K562 (cell line): Measurements from ENCODE around the gene EML6. TPM values are rescaled to one million over a fixed set of nuclear protein-coding genes. Genes with fewer than 3 reads are reported as not detected.

ENCODE experiments used
- ATAC-seq: fragments of 200-7000 bp; cut with Tn5 transposase; 3 replicates; pipeline ENCODE4 v1.9.1; 2020; ENCODE audit warnings: moderate library complexity
- BruUV-seq: library from RNA; stranded (reverse); fragments of 400-500 nt; replicated peaks from 2 replicates; lab custom pipeline; 2021; lab: Mats Ljungman, UMichigan
- CTCF ChIA-PET: fragments of 300-600 bp; formaldehyde crosslinking; extraction: SDS; loops from one replicate; lab custom pipeline; 2021; ENCODE audit warnings: low intra/inter-chr PET ratio; lab: Yijun Ruan, JAX
- POLR2A ChIA-PET: fragments of 300-600, 350-650 bp; sonication (Branson Sonifier 250); formaldehyde crosslinking; extraction: SDS; loops from one replicate; lab custom pipeline; 2021; ENCODE audit warnings: antibody characterized with exemption, inconsistent platforms; lab: Yijun Ruan, JAX
- DNase-seq, 4 experiments: peaks; one replicate each; pipeline versions ENCODE4 v3.0.0 to v3.0.0-alpha.2; 2011 to 2018; ENCODE audit warnings: low spot score in 3 of 4, mixed read lengths in 3 of 4; ENCODE audit errors: extremely low read depth in 1 of 4
- FAIRE-seq: peaks from 2 replicates; lab custom pipeline; 2011; peaks lifted over from hg19 to GRCh38; lab: Jason Lieb, UNC
- H2AFZ ChIP-seq: 2 replicates; pipeline ENCODE4 v1.6.0; 2011; ENCODE audit warnings: low read depth, low read length, control low read depth, inconsistent platforms
- H3K27ac ChIP-seq: fragments of 200-600 bp; 3 replicates; pipeline ENCODE4 v1.8.0; 2011; ENCODE audit warnings: low read depth, mild to moderate bottlenecking, control low read depth, inconsistent platforms, low read length, moderate library complexity, mixed read lengths; ENCODE audit errors: extremely low read depth
- H3K27me3 ChIP-seq, 2 experiments: fragments of 300-600 bp in 1 of 2; 2 replicates in 1 of 2; 3 replicates in 1 of 2; pipeline versions ENCODE4 v1.6.0 to v1.8.0; 2011; ENCODE audit warnings: inconsistent platforms in 2 of 2, low read length in 2 of 2, mild to moderate bottlenecking in 1 of 2, mixed read lengths in 1 of 2, moderate library complexity in 1 of 2; ENCODE audit not compliant: control insufficient read depth in 2 of 2, insufficient read depth in 2 of 2
- H3K36me3 ChIP-seq: fragments of 300-600 bp; 3 replicates; pipeline ENCODE4 v1.8.0; 2011; ENCODE audit warnings: mild to moderate bottlenecking, low read length, inconsistent platforms; ENCODE audit not compliant: control insufficient read depth, insufficient read depth
- H3K4me1 ChIP-seq, 2 experiments: fragments of 200-600 bp in 1 of 2; replicated peaks in 1 of 2; 2 replicates in 1 of 2; 3 replicates in 1 of 2; pipeline versions ENCODE4 v1.5.1 to v1.8.0; 2011; ENCODE audit warnings: inconsistent platforms in 2 of 2, low read length in 2 of 2, mild to moderate bottlenecking in 1 of 2, mixed read lengths in 1 of 2, moderate library complexity in 1 of 2; ENCODE audit not compliant: control insufficient read depth in 2 of 2, insufficient read depth in 2 of 2
- H3K4me2 ChIP-seq: 2 replicates; pipeline ENCODE4 v1.6.1; 2011; ENCODE audit warnings: low read length, control low read depth, inconsistent platforms, mixed read lengths; ENCODE audit not compliant: insufficient read depth
- H3K4me3 ChIP-seq: fragments of 200-600 bp; sonication (generic), shearing (Covaris generic); 2 replicates; pipeline ENCODE4 v1.5.1; 2016; ENCODE audit warnings: control low read depth, inconsistent platforms
- H3K79me2 ChIP-seq: fragments of 200-600 bp; 3 replicates; pipeline ENCODE4 v1.8.0; 2011; ENCODE audit warnings: low read length, inconsistent platforms; ENCODE audit not compliant: control insufficient read depth, insufficient read depth
- H3K9ac ChIP-seq, 2 experiments: 2 replicates each; pipeline versions ENCODE4 v1.6.0 to v1.6.1; 2011; ENCODE audit warnings: low read depth in 2 of 2, low read length in 2 of 2, control low read depth in 1 of 2, inconsistent platforms in 1 of 2, mild to moderate bottlenecking in 1 of 2, mixed read lengths in 1 of 2; ENCODE audit not compliant: insufficient read depth in 1 of 2
- H3K9me1 ChIP-seq: one replicate; pipeline ENCODE4 v1.6.0; 2011; ENCODE audit warnings: inconsistent platforms, mild to moderate bottlenecking, low read length, moderate library complexity; ENCODE audit not compliant: control insufficient read depth, insufficient read depth
- H3K9me3 ChIP-seq: replicated peaks from 2 replicates; pipeline ENCODE4 v1.5.1; 2011; ENCODE audit warnings: low read depth, low read length, inconsistent platforms; ENCODE audit not compliant: control insufficient read depth, insufficient read depth
- H4K20me1 ChIP-seq: replicated peaks from 2 replicates; pipeline ENCODE4 v1.6.1; 2011; ENCODE audit warnings: low read length, inconsistent platforms, mixed read lengths; ENCODE audit not compliant: control insufficient read depth, insufficient read depth
- CBX2 ChIP-seq: fragments of 200-600 bp; sonication (generic); IDR thresholded peaks from one replicate; pipeline ENCODE4 v1.6.1; 2012; ENCODE audit warnings: mild to moderate bottlenecking, low read length, inconsistent platforms; ENCODE audit not compliant: insufficient read depth, poor library complexity, severe bottlenecking
- GABPA ChIP-seq: fragments of 200-800 bp; sonication (Bioruptor generic); conservative IDR thresholded peaks from 2 replicates; pipeline ENCODE4 v1.6.1; 2016; ENCODE audit warnings: low read depth, missing genetic modification characterization, missing compliant biosample characterization
- HDAC2 ChIP-seq: fragments of 450-650 bp; IDR thresholded peaks from 2 replicates; pipeline ENCODE4 v1.6.1; 2016; ENCODE audit warnings: mild to moderate bottlenecking
- HOXB6 ChIP-seq: fragments of 250-450 bp; sonication (Bioruptor Pico); IDR thresholded peaks from 2 replicates; pipeline ENCODE4 v1.5.1; 2022; ENCODE audit warnings: mild to moderate bottlenecking, borderline replicate concordance
- NONO ChIP-seq, 2 experiments: fragments of 200-400 bp in 1 of 2; fragments of 450-650 bp in 1 of 2; formaldehyde crosslinking in 1 of 2; IDR thresholded peaks; 2 replicates each; pipeline ENCODE4 v1.6.1; 2017; ENCODE audit warnings: low read depth in 2 of 2, mild to moderate bottlenecking in 2 of 2, moderate library complexity in 2 of 2, low read length in 1 of 2
- SRF ChIP-seq, 2 experiments: fragments of 250-450, 450-650 bp in 1 of 2; sonication (Bioruptor Pico) in 1 of 2; sonication (generic) in 1 of 2; formaldehyde crosslinking; IDR thresholded peaks; 2 replicates each; pipeline versions ENCODE4 v1.5.0 to v1.5.1; 2020 to 2022; ENCODE audit warnings: mild to moderate bottlenecking in 1 of 2, missing genetic modification reagents in 1 of 2
- TSC22D4 ChIP-seq: fragments of 450-650 bp; IDR thresholded peaks from 2 replicates; pipeline ENCODE4 v1.6.1; 2016; ENCODE audit warnings: missing genetic modification characterization, missing biosample characterization, control low read depth
- ZNF24 ChIP-seq: fragments of 450-650 bp; IDR thresholded peaks from 2 replicates; pipeline ENCODE4 v1.6.1; 2016
- ZNF644 ChIP-seq: fragments of 200-800 bp; sonication (Bioruptor generic); IDR thresholded peaks from 2 replicates; pipeline ENCODE4 v1.6.1; 2016; ENCODE audit warnings: low read depth, missing genetic modification characterization, missing compliant biosample characterization
- WGBS: fragments of 100-300 bp; shearing (Covaris generic); methylation state at CpG from one replicate; pipeline ENCODE4 v1.1.6; 2016; ENCODE audit warnings: low coverage, mixed read lengths; ENCODE audit not compliant: insufficient coverage; ENCODE audit errors: missing lambda C conversion rate; 5-methylcytosine and 5-hydroxymethylcytosine counted together
- in situ Hi-C: fragments of 300-500 bp; cut with MboI; formaldehyde crosslinking; loops from 4 replicates; pipeline ENCODE4 v1.15.0; 2018; ENCODE audit warnings: inconsistent platforms, mixed read lengths
- intact Hi-C: fragments of 100-400 bp; cut with micrococcal nuclease; formaldehyde crosslinking; loops from 2 replicates; pipeline ENCODE4 v1.14.2; 2022
- polyA plus RNA-seq, 8 experiments: library from polyadenylated mRNA; depleted of rRNA in 4 of 8; stranded (reverse) in 5 of 8; unstranded in 3 of 8; fragments of >200 nt; fragmentation: Nextera tagmentation in 2 of 8; fragmentation: Illumina TruSeq in 1 of 8; extraction: Ambion mirVana in 2 of 8; extraction: Trizol in 1 of 8; gene quantifications; 2 replicates each; pipeline versions ENCODE4 v1.2.1 to v1.2.3, GENCODE V29; 2011 to 2014; ENCODE audit warnings: inconsistent platforms in 1 of 8, missing spikeins in 1 of 8
- total RNA-seq, 7 experiments: library from RNA; depleted of rRNA in 6 of 7; stranded (reverse); fragments of >200 nt in 6 of 7; fragmentation: Illumina TruSeq in 2 of 7; extraction: Trizol in 2 of 7; gene quantifications; 2 replicates each; pipeline versions ENCODE4 v1.2.1 to v1.2.3, GENCODE V29; 2011 to 2021; ENCODE audit warnings: low replicate concordance in 1 of 7
- TF ChIP-seq, protein P1 (sequence below): fragments of 450-650 bp; IDR thresholded peaks from 2 replicates; pipeline ENCODE4 v1.6.1; 2016
- TF ChIP-seq, protein P2 (sequence below), 2 experiments: IDR thresholded peaks in 1 of 2; conservative IDR thresholded peaks in 1 of 2; 2 replicates each; pipeline ENCODE4 v1.6.1; 2016; ENCODE audit warnings: low read depth in 2 of 2, mild to moderate bottlenecking in 1 of 2, missing compliant biosample characterization in 1 of 2, missing genetic modification characterization in 1 of 2, moderate library complexity in 1 of 2

EML6 gene
- total and polyA plus RNA-seq, 9 of the 15 experiments (the other 6 are each of a cell fraction or from before 2014, with no cell fraction given) = 0.07 to 0.56 (median 0.25) TPM

DNA sequence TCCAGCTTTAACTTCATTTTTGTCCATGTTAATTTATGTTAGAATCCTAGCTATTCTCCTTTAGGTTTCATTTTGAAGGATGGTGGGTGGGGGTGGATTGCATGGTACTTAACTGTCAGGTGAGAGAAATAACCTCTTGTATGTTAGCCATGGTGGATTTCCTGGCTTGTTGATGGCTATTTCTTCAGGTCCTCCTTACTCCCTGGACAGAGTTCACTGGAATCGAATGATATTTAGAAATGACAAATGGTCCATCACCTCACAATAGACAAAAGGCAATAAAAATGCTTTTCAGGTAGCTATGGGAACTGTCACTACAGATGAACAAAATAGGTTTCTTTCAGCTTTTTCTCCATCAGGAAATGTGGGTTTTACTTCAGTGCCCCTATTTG lies 91.7 kb downstream of the EML6 start:
- DNase-seq = no peak
- no peak for ATAC-seq
- intact Hi-C loops (no loop called here), in situ Hi-C loops (no loop called here)
- no peak overlapping the region for H3K9ac ChIP-seq
- H3K4me1 ChIP-seq = no peaks in the 10 kb centered on the region
- no peaks in the 10 kb centered on the region for H3K79me2 ChIP-seq
- no peaks in the 10 kb centered on the region for H3K9me3 ChIP-seq
- CTCF ChIA-PET = no interaction called here
- 0% methylated on average over 1 of the region's 1 CpG for WGBS
- no peaks in the 10 kb centered on the region for H4K20me1 ChIP-seq
- no peaks in the 10 kb centered on the region for H3K36me3 ChIP-seq
- no peak overlapping the region for H2AFZ ChIP-seq
- TF ChIP-seq ZNF644 (tag) = no peak
- TF ChIP-seq ZNF24 = no peak
- no peak for TF ChIP-seq NONO (IDR thresholded peaks at IDR 0.05; ENCODE audit: low read depth in 2 of 2, low read length in 1 of 2)
- TF ChIP-seq HDAC2 = no peak
- TF ChIP-seq CBX2 = no peak
- no peak overlapping the region for H3K4me2 ChIP-seq
- POLR2A ChIA-PET = interaction anchor here (0.5 to 0.7 kb wide), 4 partner anchors 33 to 363 kb away, joined by 3 read pairs; no protein-coding TSS in a partner anchor
- H3K27ac ChIP-seq = no peak overlapping the region
- peaks cover 4 to 9% of the 10 kb centered on the region in 2 experiments; a peak in 2 of 5 replicates for H3K27me3 ChIP-seq
- H3K4me3 ChIP-seq = no peak overlapping the region
- FAIRE-seq = no peak
- BruUV-seq = no TSS peak
- no peaks in the 10 kb centered on the region for H3K9me1 ChIP-seq

DNA sequence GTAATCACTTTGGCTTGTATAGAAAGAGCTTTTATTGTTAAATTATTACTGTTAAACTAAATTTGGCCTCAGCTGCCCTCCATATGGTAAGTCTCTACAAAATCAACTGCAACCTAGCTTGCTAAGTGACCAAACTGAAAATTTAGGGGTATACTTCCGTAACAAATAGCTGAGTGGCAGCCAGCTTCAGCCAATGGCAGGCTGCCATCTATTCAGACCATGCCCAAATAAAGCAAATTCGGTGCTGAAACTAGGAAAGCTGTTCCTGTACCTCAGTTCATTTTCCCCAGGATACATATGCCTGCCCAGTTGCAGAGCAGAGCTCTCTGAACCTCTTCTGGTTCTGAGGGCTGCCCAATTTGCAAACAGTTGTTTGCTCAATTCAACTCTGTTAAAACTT lies 94.8 kb downstream of the EML6 start:
- Histone ChIP-seq H3K36me3 (no peaks in the 10 kb centered on the region), H2AFZ (no peak overlapping the region), H3K4me2 (no peak overlapping the region), H3K27ac (no peak overlapping the region), H3K27me3 (peaks cover 8 to 9% of the 10 kb centered on the region in 2 experiments; a peak in 3 of 5 replicates), H3K79me2 (no peaks in the 10 kb centered on the region), H3K9ac (no peak overlapping the region), H3K4me3 (no peak overlapping the region), H3K9me1 (no peaks in the 10 kb centered on the region), H3K9me3 (no peaks in the 10 kb centered on the region), H3K4me1 (no peaks in the 10 kb centered on the region), H4K20me1 (no peaks in the 10 kb centered on the region)
- no peak for FAIRE-seq
- no TSS peak for BruUV-seq
- intact Hi-C loops = no loop called here
- 8% methylated on average over 2 of the region's 2 CpGs for WGBS
- ATAC-seq = 0 out of 3 replicates have a peak, but pooled peaks have one; percentile 39
- TF ChIP-seq, protein P1, sequence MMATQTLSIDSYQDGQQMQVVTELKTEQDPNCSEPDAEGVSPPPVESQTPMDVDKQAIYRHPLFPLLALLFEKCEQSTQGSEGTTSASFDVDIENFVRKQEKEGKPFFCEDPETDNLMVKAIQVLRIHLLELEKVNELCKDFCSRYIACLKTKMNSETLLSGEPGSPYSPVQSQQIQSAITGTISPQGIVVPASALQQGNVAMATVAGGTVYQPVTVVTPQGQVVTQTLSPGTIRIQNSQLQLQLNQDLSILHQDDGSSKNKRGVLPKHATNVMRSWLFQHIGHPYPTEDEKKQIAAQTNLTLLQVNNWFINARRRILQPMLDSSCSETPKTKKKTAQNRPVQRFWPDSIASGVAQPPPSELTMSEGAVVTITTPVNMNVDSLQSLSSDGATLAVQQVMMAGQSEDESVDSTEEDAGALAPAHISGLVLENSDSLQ = peak; percentile 94
- TF ChIP-seq GABPA (tag) (0 out of 2 replicates have a peak, but pooled peaks have one; percentile 20), TSC22D4 (no peak), SRF (CRISPR knock-in tag; IDR thresholded peaks at IDR 0.05) (peak in 1 of 2 experiments; percentile 89; a peak in 2 of 4 replicates), HOXB6 (CRISPR knock-in tag) (no peak)
- TF ChIP-seq, protein P2, sequence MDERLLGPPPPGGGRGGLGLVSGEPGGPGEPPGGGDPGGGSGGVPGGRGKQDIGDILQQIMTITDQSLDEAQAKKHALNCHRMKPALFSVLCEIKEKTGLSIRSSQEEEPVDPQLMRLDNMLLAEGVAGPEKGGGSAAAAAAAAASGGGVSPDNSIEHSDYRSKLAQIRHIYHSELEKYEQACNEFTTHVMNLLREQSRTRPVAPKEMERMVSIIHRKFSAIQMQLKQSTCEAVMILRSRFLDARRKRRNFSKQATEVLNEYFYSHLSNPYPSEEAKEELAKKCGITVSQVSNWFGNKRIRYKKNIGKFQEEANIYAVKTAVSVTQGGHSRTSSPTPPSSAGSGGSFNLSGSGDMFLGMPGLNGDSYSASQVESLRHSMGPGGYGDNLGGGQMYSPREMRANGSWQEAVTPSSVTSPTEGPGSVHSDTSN (CRISPR knock-in tag; IDR thresholded peaks at IDR 0.05; ENCODE audit: low read depth) = no peak
- TF ChIP-seq, protein P2 (tag; conservative IDR thresholded peaks at IDR 0.05; ENCODE audit: low read depth) = peak; percentile 62
- in situ Hi-C loops = no loop called here
- CTCF ChIA-PET = no interaction called here
- POLR2A ChIA-PET = interaction anchor here (0.6 kb wide), 1 partner anchor 21 kb away, joined by 3 read pairs; no protein-coding TSS in a partner anchor
- peak; percentile 3 to 12 (median 8) for DNase-seq
